GM12878 (cell line): ENCODE measurements around the gene C4B. TPM values are rescaled to one million over a fixed set of nuclear protein-coding genes. Genes with fewer than 3 reads are reported as not detected.
A peak's percentile ranks its signal among the peaks of the same experiment; 100 is the strongest.

Source experiments
- ATAC-seq: fragments of 200-7000 bp; cut with Tn5 transposase; 3 replicates; pipeline ENCODE4 v1.9.1; 2020; ENCODE audit warnings: mild to moderate bottlenecking, moderate library complexity
- BruUV-seq: library from RNA; stranded (reverse); fragments of 400-500 nt; replicated peaks from 2 replicates; lab custom pipeline; 2021; lab: Mats Ljungman, UMichigan
- CTCF ChIA-PET: fragments of 300-600 bp; sonication (Branson Sonifier 250); formaldehyde crosslinking; extraction: SDS; loops from one replicate; lab custom pipeline; 2021; ENCODE audit warnings: inconsistent platforms; lab: Yijun Ruan, JAX
- POLR2A ChIA-PET: fragments of 350-600 bp; formaldehyde crosslinking; extraction: SDS; loops from one replicate; lab custom pipeline; 2021; ENCODE audit warnings: inconsistent platforms; lab: Charles Lee
- RAD21 ChIA-PET: fragments of 300-600 bp; sonication (Branson Sonifier 250); formaldehyde crosslinking; loops from one replicate; lab custom pipeline; 2023; ENCODE audit warnings: antibody characterized with exemption; ENCODE audit not compliant: unreplicated experiment; lab: Charles Lee
- SMC1A ChIA-PET: fragments of 300-600 bp; sonication (Branson Sonifier 250); formaldehyde crosslinking; loops from one replicate; lab custom pipeline; 2023; ENCODE audit not compliant: unreplicated experiment, uncharacterized antibody; lab: Charles Lee
- DNase-seq: peaks from one replicate; pipeline ENCODE4 v3.0.0-alpha.2; 2011; ENCODE audit warnings: low read depth, low spot score
- FAIRE-seq: peaks from 3 replicates; lab custom pipeline; 2011; peaks lifted over from hg19 to GRCh38; lab: Jason Lieb, UNC
- H2AFZ ChIP-seq: 2 replicates; pipeline ENCODE4 v1.6.0; 2011; ENCODE audit warnings: low read depth, low read length, control low read depth; ENCODE audit not compliant: control insufficient read depth
- H3K27ac ChIP-seq: 2 replicates; pipeline ENCODE4 v1.5.1; 2011; ENCODE audit warnings: control low read depth; ENCODE audit not compliant: control insufficient read depth, insufficient read depth
- H3K27me3 ChIP-seq, 2 experiments: replicated peaks in 1 of 2; 2 replicates each; pipeline versions ENCODE4 v1.6.0 to v1.6.1; 2011; ENCODE audit warnings: low read length in 1 of 2; ENCODE audit not compliant: control insufficient read depth in 2 of 2, insufficient read depth in 2 of 2
- H3K36me3 ChIP-seq, 2 experiments: 2 replicates each; pipeline ENCODE4 v1.5.1; 2011; ENCODE audit warnings: low read length in 1 of 2; ENCODE audit not compliant: control insufficient read depth in 2 of 2, insufficient read depth in 2 of 2
- H3K4me1 ChIP-seq: 2 replicates; pipeline ENCODE4 v1.6.1; 2011; ENCODE audit warnings: mild to moderate bottlenecking, low read length, moderate library complexity, mixed read lengths; ENCODE audit not compliant: control insufficient read depth, insufficient read depth
- H3K4me2 ChIP-seq: 2 replicates; pipeline ENCODE4 v1.6.0; 2011; ENCODE audit warnings: control low read depth; ENCODE audit not compliant: control insufficient read depth, insufficient read depth
- H3K4me3 ChIP-seq: fragments of 200-600 bp; sonication (generic); 2 replicates; pipeline ENCODE4 v1.5.1; 2016
- H3K79me2 ChIP-seq: 2 replicates; pipeline ENCODE4 v1.6.0; 2011; ENCODE audit warnings: low read length; ENCODE audit not compliant: control insufficient read depth, insufficient read depth
- H3K9ac ChIP-seq: 2 replicates; pipeline ENCODE4 v1.8.0; 2011; ENCODE audit warnings: low read length, control low read depth, mixed read lengths; ENCODE audit not compliant: control insufficient read depth, insufficient read depth
- H3K9me3 ChIP-seq: replicated peaks from 3 replicates; pipeline ENCODE4 v1.5.1; 2011; ENCODE audit warnings: mild to moderate bottlenecking, low read length; ENCODE audit not compliant: control insufficient read depth, insufficient read depth
- H4K20me1 ChIP-seq: 2 replicates; pipeline ENCODE4 v1.6.0; 2011; ENCODE audit not compliant: control insufficient read depth, insufficient read depth
- ASH2L ChIP-seq: fragments of 300-600, 200-600 bp; sonication (generic); IDR thresholded peaks from 2 replicates; pipeline ENCODE4 v1.6.1; 2017; ENCODE audit warnings: low read depth, mild to moderate bottlenecking, borderline replicate concordance
- CBX5 ChIP-seq: sonication (generic); IDR thresholded peaks from 2 replicates; pipeline ENCODE4 v1.6.1; 2016; ENCODE audit warnings: low read depth, moderate library complexity, mild to moderate bottlenecking, inconsistent platforms
- CREB1 ChIP-seq: IDR thresholded peaks from 2 replicates; pipeline ENCODE4 v1.6.1; 2012; ENCODE audit warnings: low read depth, mild to moderate bottlenecking, inconsistent platforms
- DPF2 ChIP-seq: fragments of 450-650 bp; IDR thresholded peaks from 2 replicates; pipeline ENCODE4 v1.6.1; 2017; ENCODE audit warnings: mild to moderate bottlenecking
- E2F4 ChIP-seq: IDR thresholded peaks from 2 replicates; pipeline ENCODE4 v1.6.1; 2012; ENCODE audit warnings: low read depth, low read length, improper control_type of control experiment
- HCFC1 ChIP-seq: fragments of 150-350 bp; IDR thresholded peaks from 2 replicates; pipeline ENCODE4 v1.6.1; 2014; ENCODE audit warnings: low read length
- IRF5 ChIP-seq: fragments of 450-650 bp; IDR thresholded peaks from 2 replicates; pipeline ENCODE4 v1.6.1; 2017; ENCODE audit warnings: borderline replicate concordance
- MTA2 ChIP-seq: fragments of 450-650 bp; IDR thresholded peaks from 2 replicates; pipeline ENCODE4 v1.6.1; 2016; ENCODE audit warnings: low read depth, mild to moderate bottlenecking, moderate library complexity
- MYB ChIP-seq: fragments of 150-350 bp; IDR thresholded peaks from 2 replicates; pipeline ENCODE4 v1.6.1; 2014; ENCODE audit warnings: mild to moderate bottlenecking, low read depth, low read length, borderline replicate concordance
- NR2C1 ChIP-seq: fragments of 450-650 bp; IDR thresholded peaks from 2 replicates; pipeline ENCODE4 v1.6.1; 2017; ENCODE audit warnings: antibody characterized with exemption, mild to moderate bottlenecking, moderate library complexity
- RB1 ChIP-seq: fragments of 450-650 bp; formaldehyde crosslinking; IDR thresholded peaks from 2 replicates; pipeline ENCODE4 v1.6.1; 2017; ENCODE audit warnings: mild to moderate bottlenecking, borderline replicate concordance
- REST ChIP-seq: IDR thresholded peaks from 2 replicates; pipeline ENCODE4 v1.6.1; 2012; ENCODE audit warnings: mild to moderate bottlenecking, low read depth, low read length
- RFX5 ChIP-seq: IDR thresholded peaks from 2 replicates; pipeline ENCODE4 v1.6.1; 2011; ENCODE audit warnings: low read depth, low read length, improper control_type of control experiment
- SRF ChIP-seq, 2 experiments: IDR thresholded peaks; 2 replicates each; pipeline ENCODE4 v1.6.1; 2011; ENCODE audit warnings: low read depth in 2 of 2, low read length in 2 of 2, mild to moderate bottlenecking in 1 of 2, moderate library complexity in 1 of 2
- STAT1 ChIP-seq: fragments of 450-650 bp; conservative IDR thresholded peaks from 2 replicates; pipeline ENCODE4 v1.6.1; 2014; ENCODE audit warnings: antibody characterized with exemption, mild to moderate bottlenecking
- TCF7 ChIP-seq: IDR thresholded peaks from 2 replicates; pipeline ENCODE4 v1.6.1; 2014; ENCODE audit warnings: antibody characterized with exemption, borderline replicate concordance
- ZNF207 ChIP-seq: fragments of 450-650 bp; IDR thresholded peaks from 2 replicates; pipeline ENCODE4 v1.6.1; 2014; ENCODE audit warnings: antibody characterized with exemption, mild to moderate bottlenecking, borderline replicate concordance
- WGBS: methylation state at CpG from one replicate; pipeline ENCODE4 v1.1.6; 2016; ENCODE audit warnings: low lambda C conversion rate; ENCODE audit not compliant: insufficient replicate concordance, insufficient coverage; ENCODE audit errors: missing lambda C conversion rate; 5-methylcytosine and 5-hydroxymethylcytosine counted together
- in situ Hi-C: fragments of 300-500 bp; cut with MboI; formaldehyde crosslinking; loops from 9 replicates; pipeline ENCODE4 v1.14.3; 2018; ENCODE audit warnings: mixed read lengths
- intact Hi-C: fragments of 100-400 bp; cut with micrococcal nuclease; formaldehyde crosslinking; loops from one replicate; pipeline ENCODE4 v1.14.2; 2022; ENCODE audit not compliant: unreplicated experiment
- polyA plus RNA-seq, 11 experiments: library from polyadenylated mRNA; depleted of rRNA in 4 of 11; unstranded in 6 of 11; stranded (reverse) in 5 of 11; fragments of >200 nt; fragmentation: Nextera tagmentation in 4 of 11; fragmentation: Illumina TruSeq in 1 of 11; extraction: Ambion mirVana in 4 of 11; extraction: Trizol in 1 of 11; gene quantifications; 1 replicate in 1 of 11; 2 replicates in 10 of 11; pipeline versions ENCODE4 v1.2.1 to v1.2.3, GENCODE V29; 2011 to 2016; ENCODE audit warnings: inconsistent platforms in 2 of 11, missing spikeins in 2 of 11, low read depth in 1 of 11
- total RNA-seq, 4 experiments: library from RNA; depleted of rRNA in 3 of 4; stranded (reverse); fragments of >200 nt in 3 of 4; fragmentation: Illumina TruSeq in 1 of 4; extraction: Trizol in 1 of 4; gene quantifications; 2 replicates each; pipeline versions ENCODE4 v1.2.1 to v1.2.3, GENCODE V29; 2013 to 2021

The C4B gene
- total and polyA plus RNA-seq, 10 of the 15 experiments (the other 5 are each of a cell fraction or from before 2014, with no cell fraction given) = 0.13 to 5.6 (median 1.7) TPM; not detected in 1

- Histone ChIP-seq H3K4me1 (peaks cover 13% of the 10 kb centered on the region), H3K4me3 (peak within 1 kb of the TSS; percentile 66), H4K20me1 (no peaks in the 10 kb centered on the region), H3K9me3 (no peaks in the 10 kb centered on the region), H3K9ac (peak within 1 kb of the TSS; percentile 90), H3K4me2 (peak within 1 kb of the TSS; percentile 100), H3K36me3 (peaks cover 4 to 7% of the 10 kb centered on the region in 2 experiments; a peak in 3 of 4 replicates), H3K79me2 (peaks cover 22% of the 10 kb centered on the region), H3K27me3 (no peaks in the 10 kb centered on the region), H2AFZ (peak within 1 kb of the TSS; percentile 99), H3K27ac (peak within 1 kb of the TSS; percentile 99)
- CTCF ChIA-PET = interaction anchor here (0.6 to 3.1 kb wide), 3 partner anchors 13 to 431 kb away, joined by 3 to 10 read pairs (median 5); partner anchors contain the start of genes NELFE and SKIC2
- RAD21 ChIA-PET = interaction anchor here (0.7 to 1.9 kb wide), 9 partner anchors 14 to 310 kb away, joined by 3 to 11 read pairs (median 3); partner anchors contain the start of genes NELFE, NEU1 and SKIC2
- DNase-seq = peak; percentile 94
- FAIRE-seq = no peak
- BruUV-seq = no TSS peak
- WGBS = under 1% methylated on average over 61 of the region's 62 CpGs
- in situ Hi-C loops (loop anchor here (10.0 kb wide), 1 partner anchor 63 kb away; the partner anchor contains the start of gene CYP21A2), intact Hi-C loops (loop anchor here (1.0 kb wide), 1 partner anchor 13 kb away; the partner anchor contains the start of gene SKIC2)
- SMC1A ChIA-PET = interaction anchor here (1.0 to 1.8 kb wide), 3 partner anchors 13 to 70 kb away, joined by 3 to 17 read pairs (median 3); partner anchors contain the start of genes NELFE, SKIC2 and ZBTB12
- POLR2A ChIA-PET = interaction anchor here (0.9 to 4.3 kb wide), 4 partner anchors 14 to 425 kb away, joined by 3 to 48 read pairs (median 4); partner anchors contain the start of genes NELFE, NFKBIL1, SKIC2 and ZBTB12
- ATAC-seq = peak; percentile 97
- no peak for TF ChIP-seq RFX5
- no peak for TF ChIP-seq TCF7
- TF ChIP-seq DPF2 = peak; percentile 33; the same call in 1 of the 2 replicates
- TF ChIP-seq ZNF207 = peak; percentile 70; the same call in 1 of the 2 replicates
- 0 out of 2 replicates have a peak, but pooled peaks have one; percentile 41 for TF ChIP-seq STAT1
- 0 out of 2 replicates have a peak, but pooled peaks have one; percentile 90 for TF ChIP-seq ASH2L
- TF ChIP-seq SRF (IDR thresholded peaks at IDR 0.05; ENCODE audit: low read depth in 2 of 2, low read length in 2 of 2) = peak; percentile 46 to 75; a peak in 2 of 4 replicates
- TF ChIP-seq MYB = peak; percentile 21; the same call in 1 of the 2 replicates
- TF ChIP-seq MTA2 = 0 out of 2 replicates have a peak, but pooled peaks have one; percentile 30
- no peak for TF ChIP-seq CBX5
- peak; percentile 99 for TF ChIP-seq CREB1
- TF ChIP-seq IRF5 = no peak
- no peak for TF ChIP-seq REST
- peak; percentile 65 for TF ChIP-seq HCFC1
- peak; percentile 84; the same call in 1 of the 2 replicates for TF ChIP-seq RB1
- peak; percentile 17 for TF ChIP-seq NR2C1
- no peak for TF ChIP-seq E2F4
Measured at GRCh38 chr6:31971993-31972708, 42.4 kb upstream of the C4B start, which contains the start of gene DXO. Gene DXO (minus strand): TSS chr6:31972138. CDS start chr6:31971675, 463 bp downstream.
